Uterus (tissue), 4 donors: Measurements from ENCODE around the gene IL1F10. TPM values are rescaled to one million over a fixed set of nuclear protein-coding genes. Genes with fewer than 3 reads are reported as not detected.

ENCODE experiments used
- DNase-seq, 2 donors: peaks; one replicate each; pipeline ENCODE4 v3.0.0-alpha.2; 2019 to 2020
- H3K27ac ChIP-seq, 2 donors: fragments of 200-600 bp; sonication (generic); 1 replicate in 1 of 2; 2 replicates in 1 of 2; pipeline ENCODE4 v1.5.1; 2016 to 2018
- H3K27me3 ChIP-seq, 2 donors: fragments of 200-600 bp; sonication (generic); one replicate each; pipeline ENCODE4 v1.5.1; 2018 to 2019; ENCODE audit warnings: control low read depth in 1 of 2
- H3K36me3 ChIP-seq, 2 donors: fragments of 200-600 bp; sonication (generic); one replicate each; pipeline ENCODE4 v1.5.1; 2019; ENCODE audit warnings: control low read depth in 1 of 2
- H3K4me1 ChIP-seq, 2 donors: fragments of 200-600 bp; sonication (generic); one replicate each; pipeline ENCODE4 v1.5.1; 2018 to 2019; ENCODE audit warnings: control low read depth in 1 of 2
- H3K4me3 ChIP-seq, 2 donors: fragments of 200-600 bp; sonication (generic); 1 replicate in 1 of 2; 2 replicates in 1 of 2; pipeline ENCODE4 v1.5.1; 2018 to 2019; ENCODE audit warnings: mild to moderate bottlenecking in 1 of 2
- H3K9me3 ChIP-seq, 2 donors: fragments of 200-600 bp; sonication (generic); one replicate each; pipeline ENCODE4 v1.5.1; 2019; ENCODE audit warnings: control low read depth in 1 of 2
- POLR2A ChIP-seq, 2 donors: fragments of 450-650 bp; IDR thresholded peaks; one replicate each; pipeline ENCODE4 v1.6.1; 2016; ENCODE audit warnings: antibody characterized with exemption in 2 of 2, mild to moderate bottlenecking in 1 of 2, moderate library complexity in 1 of 2
- intact Hi-C: fragments of 100-400 bp; cut with DNase I; formaldehyde crosslinking; loops from one replicate; pipeline ENCODE4 v1.15.1; 2023; ENCODE audit warnings: low total_unique reads
- total RNA-seq, 4 donors: library from RNA; depleted of rRNA in 3 of 4; stranded (reverse); fragments of >200 nt in 3 of 4; gene quantifications; one replicate each; pipeline versions ENCODE4 v1.1.0 to v1.2.4, GENCODE V29; 2014 to 2023
- TF ChIP-seq, protein P1 (sequence below), 4 experiments: fragments of 200-600 bp in 2 of 4; fragments of 450-650 bp in 2 of 4; sonication (generic) in 2 of 4; IDR thresholded peaks; one replicate each; pipeline ENCODE4 v1.5.1; 2016 to 2019; ENCODE audit warnings: antibody characterized with exemption in 4 of 4, mild to moderate bottlenecking in 2 of 4, moderate library complexity in 1 of 4
- donor health status: DM: yes; HTN: yes; CAD: no.

Gene IL1F10
- total RNA-seq, 4 donors from 2014 or later: not detected

DNA sequence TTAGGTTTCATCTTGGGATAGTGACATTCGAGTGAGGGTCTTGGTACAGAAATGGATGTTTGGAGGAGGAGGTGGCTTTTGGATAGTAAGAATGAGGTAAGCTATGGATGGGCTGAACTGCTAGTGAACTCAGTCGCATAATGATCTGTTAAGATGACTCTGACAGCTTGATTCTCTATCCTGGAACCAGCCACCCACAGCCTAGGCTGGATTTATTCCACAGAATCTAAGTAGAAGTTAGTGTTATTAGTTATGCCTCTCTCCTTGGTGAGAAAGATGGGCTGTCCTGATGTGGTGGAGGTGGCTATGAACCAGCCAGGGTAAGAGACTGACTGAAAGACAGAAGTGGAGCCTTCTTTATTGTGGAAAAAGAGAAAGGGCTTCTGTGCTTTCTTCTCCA is 40.1 kb upstream of the IL1F10 start:
- no peak for DNase-seq

DNA sequence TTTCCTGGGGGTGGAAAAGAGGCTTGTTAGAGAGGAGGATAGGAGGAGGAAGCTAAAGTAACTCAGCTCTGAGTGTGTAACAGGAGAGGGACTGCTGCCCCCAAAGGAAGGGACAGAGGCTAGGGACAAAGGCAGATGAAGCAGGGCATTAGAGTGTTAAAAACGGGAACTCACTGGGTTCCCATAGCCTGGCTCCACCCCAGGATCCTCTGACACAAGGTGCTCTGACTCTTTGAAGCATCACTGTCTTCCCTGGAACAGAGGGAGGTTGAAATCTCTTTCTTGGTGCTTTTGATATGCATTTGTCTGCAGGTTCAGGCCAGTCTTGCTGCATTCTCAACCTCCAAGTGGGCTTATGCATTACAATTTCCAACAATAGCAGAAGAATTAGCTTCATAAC is 39.7 kb upstream of the IL1F10 start:
- Histone ChIP-seq H3K9me3 (no peaks in the 10 kb centered on the region), H3K4me3 (no peak overlapping the region), H3K36me3 (no peaks in the 10 kb centered on the region), H3K27me3 (no peaks in the 10 kb centered on the region), H3K4me1 (no peaks in the 10 kb centered on the region), H3K27ac (no peak overlapping the region)
- TF ChIP-seq, protein P1, sequence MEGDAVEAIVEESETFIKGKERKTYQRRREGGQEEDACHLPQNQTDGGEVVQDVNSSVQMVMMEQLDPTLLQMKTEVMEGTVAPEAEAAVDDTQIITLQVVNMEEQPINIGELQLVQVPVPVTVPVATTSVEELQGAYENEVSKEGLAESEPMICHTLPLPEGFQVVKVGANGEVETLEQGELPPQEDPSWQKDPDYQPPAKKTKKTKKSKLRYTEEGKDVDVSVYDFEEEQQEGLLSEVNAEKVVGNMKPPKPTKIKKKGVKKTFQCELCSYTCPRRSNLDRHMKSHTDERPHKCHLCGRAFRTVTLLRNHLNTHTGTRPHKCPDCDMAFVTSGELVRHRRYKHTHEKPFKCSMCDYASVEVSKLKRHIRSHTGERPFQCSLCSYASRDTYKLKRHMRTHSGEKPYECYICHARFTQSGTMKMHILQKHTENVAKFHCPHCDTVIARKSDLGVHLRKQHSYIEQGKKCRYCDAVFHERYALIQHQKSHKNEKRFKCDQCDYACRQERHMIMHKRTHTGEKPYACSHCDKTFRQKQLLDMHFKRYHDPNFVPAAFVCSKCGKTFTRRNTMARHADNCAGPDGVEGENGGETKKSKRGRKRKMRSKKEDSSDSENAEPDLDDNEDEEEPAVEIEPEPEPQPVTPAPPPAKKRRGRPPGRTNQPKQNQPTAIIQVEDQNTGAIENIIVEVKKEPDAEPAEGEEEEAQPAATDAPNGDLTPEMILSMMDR (IDR thresholded peaks at IDR 0.05): no peak
- DNase-seq: no peak
- intact Hi-C loops: no loop called here

More for the DNA sequence above, 40.1 kb upstream of the IL1F10 start:
- no peak for TF ChIP-seq POLR2A (IDR thresholded peaks at IDR 0.05)
- TF ChIP-seq, protein P1 (IDR thresholded peaks at IDR 0.05): no peak
- Histone ChIP-seq H3K27me3 (no peaks in the 10 kb centered on the region), H3K4me1 (no peaks in the 10 kb centered on the region), H3K36me3 (no peaks in the 10 kb centered on the region), H3K4me3 (no peak overlapping the region), H3K9me3 (no peaks in the 10 kb centered on the region), H3K27ac (no peak overlapping the region)
- intact Hi-C loops: no loop called here

DNA sequence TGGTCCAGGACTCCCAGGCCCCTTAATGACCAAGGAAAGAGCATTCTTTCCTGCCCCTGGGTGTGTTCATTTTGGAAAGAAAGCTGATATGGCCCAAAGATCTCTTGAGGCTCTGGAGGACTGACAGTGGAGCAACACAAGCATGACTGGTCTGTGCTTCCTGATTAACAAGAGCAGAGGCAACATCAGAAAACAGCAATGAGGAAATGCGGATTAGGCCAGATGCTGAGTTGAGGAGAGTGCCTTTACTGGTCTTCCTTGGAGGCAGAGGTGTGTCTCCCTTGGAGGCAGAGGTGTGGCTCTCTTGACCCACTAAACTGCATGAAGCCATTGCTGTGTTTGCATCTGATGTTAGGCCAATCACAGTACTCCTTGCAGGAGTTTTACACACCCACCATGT is 35.0 kb upstream of the IL1F10 start:
- DNase-seq: no peak
- TF ChIP-seq, protein P1 (IDR thresholded peaks at IDR 0.05): no peak
- TF ChIP-seq POLR2A (IDR thresholded peaks at IDR 0.05): no peak
- Histone ChIP-seq H3K9me3 (no peaks in the 10 kb centered on the region), H3K4me3 (no peak overlapping the region), H3K4me1 (no peaks in the 10 kb centered on the region), H3K36me3 (no peaks in the 10 kb centered on the region), H3K27ac (no peak overlapping the region), H3K27me3 (no peaks in the 10 kb centered on the region)
- intact Hi-C loops: no loop called here

DNA sequence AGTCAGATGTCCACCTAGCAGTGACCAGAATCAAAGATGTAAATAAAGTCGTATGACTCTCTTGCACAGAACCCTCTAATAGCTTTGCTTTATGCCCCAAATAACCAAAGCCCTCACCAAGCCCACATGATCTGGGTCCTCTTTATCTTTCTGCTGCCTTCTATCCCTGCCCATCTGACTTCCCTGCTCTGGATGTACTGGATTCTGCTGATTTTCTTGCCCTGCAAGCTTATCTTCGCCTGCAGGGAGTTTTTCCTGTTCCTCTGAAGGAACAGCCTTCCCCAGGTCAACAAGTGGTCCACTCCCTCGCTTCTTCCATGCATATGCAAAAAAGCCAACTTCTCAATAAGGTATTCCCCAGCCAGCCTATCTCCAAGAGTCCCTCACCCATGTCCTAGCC is 33.8 kb upstream of the IL1F10 start:
- Histone ChIP-seq H3K27me3 (no peaks in the 10 kb centered on the region), H3K9me3 (no peaks in the 10 kb centered on the region), H3K27ac (no peak overlapping the region), H3K4me3 (no peak overlapping the region), H3K36me3 (no peaks in the 10 kb centered on the region), H3K4me1 (no peaks in the 10 kb centered on the region)
- TF ChIP-seq, protein P1 (IDR thresholded peaks at IDR 0.05): no peak
- no peak for TF ChIP-seq POLR2A (IDR thresholded peaks at IDR 0.05)
- intact Hi-C loops: no loop called here
- DNase-seq: no peak

DNA sequence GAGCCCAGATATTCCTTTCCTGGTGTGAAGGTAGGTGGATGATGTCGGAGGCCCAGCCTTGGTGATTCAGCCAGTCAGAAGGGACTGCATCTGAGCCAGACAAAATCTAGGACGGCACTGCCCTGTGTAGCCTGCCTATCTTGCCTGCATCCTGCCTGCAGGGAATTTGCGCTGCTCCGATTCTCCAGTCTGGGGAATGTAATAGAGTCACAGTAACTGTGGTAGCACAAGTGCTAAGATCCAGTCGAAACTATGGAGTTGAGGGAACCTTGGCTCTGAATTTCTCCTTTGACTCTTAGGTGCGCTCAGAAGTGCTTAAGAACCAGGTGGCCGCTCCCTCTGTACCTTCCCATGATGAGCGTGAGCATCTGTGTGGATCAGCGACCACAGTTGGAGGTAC is 31.0 kb upstream of the IL1F10 start:
- TF ChIP-seq, protein P1 (IDR thresholded peaks at IDR 0.05): no peak
- no peak for TF ChIP-seq POLR2A (IDR thresholded peaks at IDR 0.05)
- no peaks in the 10 kb centered on the region for H3K4me1 ChIP-seq
- intact Hi-C loops: no loop called here
- no peaks in the 10 kb centered on the region for H3K9me3 ChIP-seq
- DNase-seq: no peak
- no peak overlapping the region for H3K4me3 ChIP-seq
- H3K36me3 ChIP-seq: no peaks in the 10 kb centered on the region
- no peak overlapping the region for H3K27ac ChIP-seq
- H3K27me3 ChIP-seq: no peaks in the 10 kb centered on the region
